HS-5 (cell line): ENCODE results near the gene HPS4.

Experiments
- DNase-seq: peaks from one replicate; pipeline ENCODE4 v3.0.0-alpha.2; 2012; ENCODE audit warnings: low read depth

HPS4 gene

DNA sequence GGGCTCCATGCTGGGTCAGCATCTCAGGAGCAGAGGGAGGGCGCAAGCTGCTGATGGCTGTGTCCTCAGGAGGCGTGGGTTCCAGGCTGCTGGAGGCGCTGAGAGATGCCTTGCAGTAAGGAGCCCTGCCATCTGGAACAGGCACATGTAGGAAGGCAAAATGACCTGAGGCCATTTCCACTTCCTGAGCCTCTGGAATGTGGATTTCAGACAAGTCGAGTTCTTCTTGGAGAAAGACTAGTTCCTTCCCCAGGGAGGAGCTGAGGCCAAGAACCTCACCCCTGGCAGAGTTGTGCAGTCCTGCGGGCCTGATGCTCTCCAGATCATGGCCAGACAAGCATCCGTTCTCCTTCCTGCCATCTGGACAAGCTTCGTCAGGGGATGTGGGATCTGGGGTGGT lies 19.3 kb downstream of the HPS4 start:
- DNase-seq: no peak

DNA sequence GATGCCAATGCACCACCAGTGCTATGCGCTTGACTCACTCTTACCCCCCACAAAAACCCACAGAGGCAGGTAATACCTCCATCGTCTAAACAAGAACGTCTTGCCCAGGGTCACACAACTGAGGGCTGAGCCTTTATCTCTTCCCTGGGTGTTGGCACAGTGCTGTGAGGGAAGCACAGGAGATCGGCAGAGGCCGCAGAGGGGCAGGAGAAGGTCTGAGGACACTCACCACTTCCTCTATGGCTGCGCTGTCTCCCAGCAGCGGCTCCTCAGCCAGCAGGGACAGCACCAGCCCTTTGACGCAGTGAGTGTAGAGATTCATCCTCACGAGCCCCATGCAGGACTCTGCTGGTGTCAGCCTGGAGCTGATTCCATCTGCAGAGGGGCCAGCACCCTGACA lies 19.9 kb downstream of the HPS4 start:
- no peak for DNase-seq

DNA sequence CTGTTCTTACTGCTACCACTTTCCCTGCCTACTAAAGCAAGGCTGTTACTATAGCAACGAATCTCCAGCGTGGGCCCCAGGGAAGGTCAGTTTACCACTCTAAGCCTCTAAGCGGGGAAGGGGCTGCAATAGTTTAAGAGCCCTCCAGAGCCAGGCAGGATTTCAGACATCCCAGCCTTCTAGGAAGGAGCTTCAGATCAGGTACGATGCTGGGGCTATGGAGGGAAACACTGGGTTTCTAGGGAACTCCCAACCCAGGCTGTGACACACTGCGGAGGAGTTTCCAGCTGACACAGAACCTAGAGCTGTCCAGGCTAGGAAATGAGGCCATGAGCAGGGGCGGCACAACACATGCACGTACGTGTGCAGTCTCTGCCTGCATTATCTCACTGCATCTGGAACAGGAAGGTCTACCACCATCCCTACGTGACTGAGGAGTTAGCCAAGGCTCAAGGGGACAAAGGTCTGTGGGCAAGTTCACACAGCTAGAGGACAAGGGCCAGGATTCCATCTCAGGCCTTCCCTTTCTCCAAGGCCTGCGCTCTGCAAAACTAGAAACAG lies 20.4 kb downstream of the HPS4 start:
- DNase-seq: no peak

DNA sequence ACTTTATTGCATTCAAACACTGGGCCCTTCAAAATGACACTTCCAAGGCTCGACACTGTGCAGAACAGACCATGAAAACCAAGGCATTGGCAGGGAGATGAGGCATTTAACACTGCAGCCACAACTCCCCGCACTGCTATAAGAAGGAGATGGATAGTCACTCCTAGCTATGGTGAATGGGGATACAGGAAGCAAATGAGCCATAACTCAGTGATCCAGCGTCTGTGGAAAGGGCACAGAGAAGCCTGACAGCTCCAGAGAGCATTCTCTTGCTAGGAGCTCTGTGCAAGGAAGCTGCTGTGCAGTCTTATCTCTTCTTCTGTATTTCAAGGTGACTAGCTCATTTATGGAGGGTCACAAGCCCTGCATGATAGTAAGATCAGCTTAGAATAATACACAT lies 20.9 kb downstream of the HPS4 start:
- no peak for DNase-seq

DNA sequence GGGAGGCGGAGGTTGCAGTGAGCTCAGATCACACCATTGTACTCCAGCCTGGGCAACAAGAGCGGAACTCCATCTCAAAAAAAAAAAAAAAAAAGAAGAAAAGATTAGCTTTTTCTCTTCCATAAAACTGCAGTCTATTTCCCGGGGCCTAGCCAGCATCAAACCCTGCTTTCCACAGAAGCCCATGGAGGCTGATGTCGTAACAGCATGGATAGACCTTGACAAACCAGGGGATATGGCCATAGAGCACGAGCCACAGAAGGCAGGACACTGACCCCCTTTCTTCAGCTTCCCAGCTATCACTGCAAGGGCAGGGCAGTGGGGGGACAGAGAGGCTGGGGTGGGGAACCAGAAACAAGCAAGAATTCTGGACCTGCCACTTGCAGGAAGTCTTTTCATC lies 21.5 kb downstream of the HPS4 start:
- DNase-seq: no peak

DNA sequence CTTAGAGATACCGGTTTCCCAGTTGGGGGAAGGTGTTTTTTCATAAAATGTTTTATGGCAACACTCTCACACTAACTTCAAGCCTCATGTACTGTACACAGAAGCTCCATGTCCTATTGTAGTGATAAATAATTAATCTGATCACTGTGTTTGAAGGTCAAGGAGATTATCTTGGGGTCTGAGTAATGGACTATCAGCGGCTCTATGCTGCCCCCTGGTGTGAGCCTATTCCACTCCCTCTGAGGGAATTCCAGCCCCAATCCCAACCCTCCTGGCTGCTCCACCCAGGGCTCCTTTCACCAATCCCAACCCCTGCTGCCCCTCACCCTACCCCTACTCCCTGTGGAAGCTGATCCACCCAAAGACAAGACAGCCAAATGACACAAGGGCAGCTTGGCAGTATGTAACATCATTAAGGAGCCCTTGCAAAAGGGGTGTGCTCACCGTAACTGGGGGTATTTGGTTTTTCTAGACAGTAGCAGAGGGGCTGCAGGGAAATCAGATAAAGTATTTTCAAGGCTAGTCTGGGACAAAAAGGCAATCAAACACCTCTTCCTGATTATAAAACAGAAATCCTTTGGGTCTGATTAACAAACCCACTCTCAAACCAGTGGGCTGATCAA lies 22.3 kb downstream of the HPS4 start:
- DNase-seq: no peak

DNA sequence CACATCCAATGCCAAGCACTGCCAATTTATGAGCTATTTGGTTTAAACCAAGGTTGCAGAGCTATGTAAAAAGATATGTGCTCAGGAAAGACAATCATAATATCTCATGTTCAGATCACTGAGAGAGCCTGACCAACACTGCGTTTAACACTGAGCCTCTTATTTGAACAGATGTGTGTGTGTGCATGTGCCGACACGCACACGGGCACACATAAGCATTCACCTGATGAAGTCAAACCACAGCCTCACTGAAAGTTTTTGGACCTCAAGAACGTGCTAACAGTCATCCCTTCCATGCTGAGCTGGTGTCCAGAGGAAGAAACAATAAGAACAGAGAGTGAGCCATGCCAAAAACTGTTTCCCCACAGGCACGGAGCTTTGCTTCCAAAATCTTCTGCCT lies 23.4 kb downstream of the HPS4 start:
- DNase-seq: no peak

DNA sequence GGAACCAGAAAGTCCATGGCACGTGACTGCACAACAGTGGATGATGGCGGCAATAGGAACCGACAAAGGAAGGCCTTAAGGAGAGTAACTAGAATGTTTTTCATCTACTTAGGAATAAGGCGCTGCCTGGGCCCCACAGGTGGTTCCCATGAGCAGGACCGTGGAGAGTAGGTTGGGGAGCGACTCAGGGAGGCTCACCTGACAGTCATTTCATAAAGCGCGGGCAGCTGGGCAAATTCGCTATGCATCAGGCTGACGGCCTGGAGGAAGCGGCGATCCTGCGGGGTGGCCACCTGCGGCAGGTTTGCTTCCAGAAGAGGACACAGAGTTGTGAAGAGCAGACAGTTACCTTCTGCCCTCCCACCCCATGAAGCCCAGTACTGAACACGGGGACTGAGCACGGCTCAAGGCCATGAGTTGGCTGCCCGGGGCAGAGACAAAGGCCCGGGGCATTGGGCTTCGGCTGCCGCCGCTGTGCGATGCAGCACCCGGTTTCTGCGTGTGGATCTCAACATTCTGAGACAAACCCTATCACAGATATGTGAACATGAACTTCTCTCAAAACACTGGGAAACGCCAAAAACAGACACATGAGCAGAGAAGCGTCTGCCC lies 25.8 kb downstream of the HPS4 start:
- DNase-seq: no peak

DNA sequence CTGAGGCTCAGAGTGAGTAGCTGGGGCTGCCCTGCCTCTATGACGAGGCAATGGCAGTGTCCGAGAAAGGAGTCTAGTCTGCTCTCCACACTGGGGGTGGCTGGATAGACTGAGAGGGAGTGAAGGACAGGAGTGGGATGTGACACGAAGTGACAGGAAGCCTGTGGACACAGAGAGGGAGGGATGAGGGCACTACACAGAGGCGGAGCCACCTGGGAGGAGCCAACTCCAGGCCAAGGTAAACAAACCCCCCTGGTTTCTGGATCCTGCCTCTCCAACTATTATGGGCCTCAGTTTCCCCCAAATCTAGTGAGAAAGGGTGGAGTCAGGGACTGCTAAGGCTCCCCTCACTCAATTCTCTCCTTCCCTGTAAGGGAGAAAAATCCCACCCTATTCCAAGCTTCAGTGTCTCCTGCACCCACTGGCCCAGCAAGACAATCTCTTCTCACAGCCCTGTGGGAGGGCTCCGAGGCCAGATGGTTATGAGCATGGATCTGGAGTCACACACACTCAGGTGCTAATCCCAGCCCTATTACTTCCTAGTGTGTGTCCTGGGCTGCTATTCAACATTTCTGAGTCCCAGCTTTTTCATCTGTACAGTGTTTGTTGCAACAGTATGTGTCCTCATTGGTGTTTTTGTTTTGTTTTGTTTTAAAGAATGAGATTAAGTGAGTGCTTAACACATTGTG lies 29.6 kb downstream of the HPS4 start:
- no peak for DNase-seq

DNA sequence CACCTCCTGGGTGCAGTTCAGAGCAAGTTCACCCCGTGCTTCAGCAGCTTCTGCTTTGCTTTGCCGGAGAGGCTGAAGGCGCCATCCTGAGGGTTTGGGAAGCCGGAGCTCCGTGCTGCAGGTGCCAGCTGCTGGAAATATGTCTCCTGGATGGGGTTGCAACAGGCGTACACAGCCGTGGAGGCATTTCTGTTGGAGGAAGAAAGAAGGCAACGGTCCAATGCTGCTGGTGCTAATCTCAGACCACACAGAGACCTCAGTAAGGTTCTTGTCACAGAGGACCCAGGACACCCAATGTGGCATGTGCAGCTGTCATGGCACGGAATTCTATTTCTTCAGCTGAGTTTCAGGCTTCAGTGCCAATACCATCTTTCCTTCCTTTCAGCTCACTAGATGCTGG lies 30.4 kb downstream of the HPS4 start:
- no peak for DNase-seq

DNA sequence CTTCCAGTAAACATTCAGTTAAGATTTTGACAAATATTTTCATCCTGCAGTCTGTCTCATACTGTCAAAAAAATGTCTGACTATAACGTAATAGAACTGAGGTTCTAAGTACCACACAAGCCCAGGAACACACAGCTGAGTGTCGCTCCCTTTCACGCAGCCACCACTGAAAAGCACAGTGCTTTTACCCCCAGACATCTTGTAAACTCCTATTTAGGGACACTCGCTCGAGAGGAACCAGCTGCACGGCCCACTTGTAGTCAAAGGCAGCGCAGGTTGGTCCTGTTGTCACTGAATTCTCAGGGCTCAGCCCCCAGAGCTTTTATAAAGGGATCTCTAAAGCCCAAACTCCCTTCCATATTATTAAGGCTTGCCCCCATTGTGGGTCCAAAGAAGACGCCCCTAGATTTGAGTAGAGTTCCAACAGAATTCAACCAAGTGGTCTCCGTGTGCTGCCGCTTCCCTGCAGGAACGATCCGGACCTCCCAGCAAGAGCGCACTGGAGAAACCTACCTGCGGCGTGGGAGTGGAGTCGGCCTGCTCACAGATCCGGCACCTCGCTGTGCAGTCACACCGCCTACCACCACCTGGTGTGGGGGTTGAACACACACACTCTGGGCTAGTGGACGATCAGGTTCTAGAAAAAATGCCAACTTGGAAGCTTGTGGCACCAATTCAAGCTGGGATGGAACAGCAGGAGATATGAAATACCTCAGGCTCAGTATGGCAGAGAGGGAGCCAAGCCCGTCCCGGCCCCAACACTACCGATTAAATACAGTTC lies 31.2 kb downstream of the HPS4 start:
- DNase-seq: no peak

DNA sequence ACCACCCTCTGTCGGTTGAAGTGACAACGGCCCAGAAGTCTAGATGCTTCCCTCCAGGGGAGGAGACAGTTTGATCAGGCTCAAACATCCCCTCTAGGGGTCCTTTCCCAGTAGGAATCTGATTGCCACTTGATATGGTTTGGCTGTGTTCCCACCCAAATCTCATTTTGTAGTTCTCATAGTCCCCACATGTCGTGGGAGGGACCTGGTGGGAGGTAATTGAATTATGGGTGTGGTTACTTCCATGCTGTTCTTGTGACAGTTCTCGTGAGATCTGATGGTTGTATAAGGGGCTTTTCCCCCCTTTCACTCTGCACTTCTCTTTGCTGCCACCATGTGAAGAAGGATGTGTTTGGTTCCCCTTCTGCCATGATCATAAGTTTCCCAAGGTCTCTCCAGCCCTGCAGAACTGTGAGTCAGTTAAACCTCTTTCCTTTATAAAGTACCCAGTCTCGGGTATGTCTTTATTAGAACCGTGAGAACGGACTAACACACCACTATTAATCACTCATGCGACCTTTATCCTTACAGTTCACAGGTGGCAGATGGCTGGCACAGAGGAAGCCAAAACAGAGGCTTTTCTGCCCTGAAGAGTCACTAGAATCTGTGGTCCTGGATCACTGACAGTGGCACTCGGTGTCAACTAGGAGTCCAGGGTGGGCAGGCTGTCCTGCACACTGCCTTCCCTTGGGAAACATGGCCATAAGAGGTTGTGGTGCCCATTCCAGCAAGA lies 33.0 kb downstream of the HPS4 start:
- no peak for DNase-seq

DNA sequence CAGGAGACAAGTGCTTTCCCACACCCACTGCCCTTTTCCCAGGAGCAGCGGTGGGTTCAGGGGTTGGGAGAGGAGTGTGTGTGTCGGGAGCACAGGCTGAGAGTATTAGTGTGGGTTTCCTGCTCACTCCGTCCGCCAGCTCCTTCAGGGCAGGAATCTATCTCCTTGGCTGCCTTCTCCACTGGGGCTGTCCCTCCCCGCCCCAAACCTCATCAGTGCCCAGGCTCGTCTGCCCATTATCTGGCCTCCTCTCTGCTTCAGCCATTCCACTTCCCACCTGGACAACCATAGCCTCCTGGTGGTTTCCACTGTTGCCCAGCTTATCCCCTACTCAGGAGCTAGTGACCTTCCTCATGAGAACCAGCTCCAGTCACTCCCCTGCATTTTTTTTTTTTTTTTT lies 34.6 kb downstream of the HPS4 start:
- DNase-seq: no peak

DNA sequence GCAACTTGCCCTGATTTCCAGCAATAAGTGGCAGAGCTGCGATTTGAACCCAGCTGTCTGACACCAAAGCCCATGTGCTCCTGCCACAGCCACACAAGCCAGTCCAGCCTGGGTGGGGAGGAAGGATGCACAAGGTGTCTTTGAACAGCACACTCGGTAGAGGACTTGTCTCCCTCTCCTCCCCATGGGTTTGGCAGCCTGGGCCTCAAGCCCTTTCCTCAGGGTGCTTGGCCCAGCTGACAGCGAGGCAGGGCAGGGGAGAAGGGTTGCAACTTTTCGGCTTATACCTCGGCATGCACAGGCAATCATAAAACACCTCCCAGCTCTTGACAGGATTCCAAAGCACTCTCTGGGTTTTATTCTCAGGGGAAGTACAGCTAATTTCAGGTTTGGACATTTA lies 35.2 kb downstream of the HPS4 start:
- no peak for DNase-seq

DNA sequence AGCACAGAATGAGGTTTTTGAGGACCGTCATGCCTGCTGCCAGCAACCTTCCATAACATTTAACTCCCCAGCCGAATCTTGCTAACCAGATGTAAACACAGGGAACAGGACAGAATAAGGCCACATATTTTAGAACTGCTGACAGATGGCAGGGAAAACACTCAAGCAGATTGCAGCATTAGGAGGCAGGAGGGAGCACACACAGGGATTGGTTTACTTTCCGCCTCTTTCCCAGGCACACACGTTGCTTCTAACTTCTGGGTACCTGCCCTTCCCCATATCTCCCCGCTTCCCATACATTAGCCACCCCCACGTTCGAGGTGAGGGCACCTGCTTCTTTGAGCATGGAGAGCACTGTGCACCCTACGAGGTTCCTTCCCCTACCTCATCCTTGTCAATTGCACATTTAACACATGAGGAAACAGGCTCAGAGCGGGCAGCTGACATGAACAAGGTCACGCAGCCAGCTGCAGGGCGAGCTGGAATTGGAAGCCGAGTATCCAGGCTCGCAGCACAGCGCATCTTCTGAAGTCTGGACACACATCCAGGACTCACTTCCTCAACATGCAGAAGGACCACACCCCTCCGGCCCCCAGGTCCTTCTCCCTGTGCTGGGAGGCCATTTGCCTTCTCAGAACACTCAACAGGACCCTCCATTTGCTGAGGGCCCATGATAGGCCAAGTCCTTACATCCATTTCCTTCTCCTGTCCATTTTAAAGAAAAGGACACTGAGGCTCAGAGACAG lies 35.8 kb downstream of the HPS4 start:
- no peak for DNase-seq

DNA sequence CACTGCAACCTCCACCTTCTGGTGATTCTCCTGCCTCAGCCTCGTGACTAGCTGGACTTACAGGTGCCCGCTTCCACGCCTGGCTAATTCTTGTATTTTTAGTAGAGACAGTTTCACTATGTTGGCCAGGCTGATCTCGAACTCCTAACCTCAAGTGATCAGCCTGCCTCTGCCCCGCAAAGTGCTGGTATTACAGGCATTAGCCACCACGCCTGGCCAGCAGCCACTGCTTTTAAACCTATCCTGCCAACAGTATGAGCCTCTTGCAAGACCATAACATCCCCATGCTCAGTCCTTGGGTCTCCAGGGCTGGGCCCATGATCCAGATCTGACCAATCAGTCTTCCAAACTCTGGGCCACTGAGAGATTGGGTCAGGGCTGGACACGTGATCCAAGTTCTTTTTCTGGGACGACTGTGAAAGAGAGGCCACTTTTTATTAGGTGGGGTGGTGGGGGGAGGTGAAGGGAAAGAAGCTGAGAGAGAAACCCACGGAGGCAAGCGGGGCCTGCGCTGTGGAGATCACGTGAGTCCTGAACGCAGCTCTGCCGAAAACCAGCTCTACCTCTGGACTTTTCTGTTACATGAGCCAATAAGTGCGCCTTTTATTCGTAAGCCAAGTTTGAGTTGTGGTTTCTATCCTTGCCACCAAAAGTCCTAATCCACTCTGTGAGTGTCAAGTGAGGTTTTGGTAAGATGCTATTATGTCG lies 36.6 kb downstream of the HPS4 start:
- DNase-seq: no peak

DNA sequence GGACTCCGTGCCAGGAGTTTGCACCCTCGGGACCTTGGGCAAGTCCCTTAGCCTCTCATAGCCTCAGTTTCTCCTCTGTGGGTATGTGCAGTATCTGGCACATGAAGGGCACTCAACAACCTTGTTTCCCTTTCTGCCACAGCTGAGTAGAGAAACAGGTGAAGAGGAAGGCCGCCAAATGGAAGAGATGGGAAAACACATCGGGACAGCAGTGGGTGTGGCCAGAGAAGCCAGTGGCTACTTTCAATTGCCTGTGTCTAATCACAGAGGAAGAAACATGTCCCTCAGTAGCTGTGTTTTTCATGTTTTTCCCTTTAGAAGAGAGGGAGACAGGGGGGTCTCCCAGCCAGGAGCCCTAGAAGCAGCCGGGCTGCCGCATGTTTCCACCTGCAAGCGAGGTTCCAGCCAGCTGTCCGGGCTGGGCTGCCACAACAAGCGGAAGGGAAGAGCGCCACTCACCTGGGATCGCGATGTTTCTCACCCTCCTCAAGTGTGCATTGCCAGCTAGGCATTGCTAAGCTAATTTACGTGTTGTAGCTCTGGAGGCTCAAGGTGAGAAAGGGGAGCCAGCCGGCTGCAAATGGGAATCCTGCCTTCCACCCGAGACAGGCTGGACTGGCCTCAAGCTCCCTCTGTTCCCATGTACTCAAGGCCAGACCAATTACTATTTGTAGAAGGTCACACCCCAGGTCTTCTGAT lies 37.9 kb downstream of the HPS4 start:
- DNase-seq: no peak

DNA sequence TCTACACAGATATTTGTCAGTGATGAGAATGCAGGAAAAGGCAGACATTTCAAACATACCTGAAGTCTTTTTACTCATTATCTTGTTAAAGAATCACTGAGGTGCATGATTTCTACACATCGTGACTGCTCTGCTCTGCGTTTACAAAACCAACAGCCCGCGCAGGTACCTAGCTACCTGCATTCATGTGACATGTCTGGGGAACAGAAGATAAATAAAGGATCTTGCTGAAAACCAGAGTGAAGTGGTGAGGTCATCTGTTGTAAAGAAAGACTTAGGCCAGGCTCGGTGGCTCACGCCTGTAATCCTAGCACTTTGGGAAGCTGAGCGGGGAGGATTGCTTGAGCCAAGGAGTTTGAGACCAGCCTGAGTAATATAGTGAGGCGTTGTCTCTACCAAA lies 38.8 kb downstream of the HPS4 start:
- DNase-seq: no peak

DNA sequence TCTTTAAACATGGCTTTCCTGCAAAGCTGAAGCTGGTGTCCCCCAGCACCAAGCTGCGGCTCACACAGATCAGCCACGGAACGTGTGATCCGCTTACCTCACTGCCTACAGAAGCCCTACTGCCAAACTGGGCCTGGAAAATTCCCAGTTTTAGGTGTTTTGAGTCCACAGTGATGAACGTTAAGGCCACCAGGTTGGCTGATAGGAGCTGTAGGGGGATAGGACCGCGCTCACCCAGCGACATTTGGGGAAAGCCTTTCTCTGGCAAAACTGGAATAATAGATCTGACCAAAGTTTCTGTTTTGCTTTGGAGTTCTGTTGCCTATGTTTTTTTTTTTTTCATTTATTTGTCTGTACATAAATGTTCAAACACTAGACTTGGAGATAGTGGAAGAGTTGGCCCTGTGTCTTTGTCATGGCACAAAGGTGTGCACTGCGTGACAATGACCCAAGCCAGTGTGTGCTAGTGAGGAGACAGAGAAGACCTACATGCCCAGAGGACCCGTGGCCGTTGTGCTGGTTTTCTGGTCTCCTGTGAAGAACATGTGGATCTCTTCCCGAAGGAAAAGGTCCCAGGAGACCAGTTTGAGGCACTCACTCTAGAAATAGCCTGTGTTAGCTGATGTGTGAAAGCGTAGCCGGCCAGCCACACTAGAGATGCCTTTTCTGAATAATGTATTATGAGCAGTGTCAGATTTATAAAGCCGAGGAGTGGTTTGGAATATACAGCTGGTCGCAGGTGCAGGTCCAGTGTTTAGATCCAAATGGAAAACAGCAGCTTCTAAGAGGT lies 39.5 kb downstream of the HPS4 start:
- DNase-seq: no peak
